GM10248 (cell line): Measurements from ENCODE around the gene MS4A15.
"Not testable (repeated sequence)": the region's sequence is repeated elsewhere in the genome, so short reads cannot be mapped to it uniquely, and the experiment has no call there.

Source experiments
- CTCF ChIA-PET: fragments of 300-600 bp; sonication (Branson Sonifier 250); formaldehyde crosslinking; extraction: SDS; loops from one replicate; lab custom pipeline; 2021; ENCODE audit warnings: antibody characterized with exemption; lab: Yijun Ruan, JAX
- POLR2A ChIA-PET: fragments of 350-650 bp; sonication (Branson Sonifier 250); formaldehyde crosslinking; extraction: SDS; loops from one replicate; lab custom pipeline; 2020; ENCODE audit warnings: antibody characterized with exemption; lab: Yijun Ruan, JAX
- DNase-seq: peaks from one replicate; pipeline ENCODE4 v3.0.0; 2012; ENCODE audit errors: extremely low spot score
- CTCF ChIP-seq: IDR thresholded peaks from 2 replicates; pipeline ENCODE4 v1.5.1; 2012; ENCODE audit warnings: mild to moderate bottlenecking, low read depth; ENCODE audit errors: extremely low read depth, missing control alignments, control extremely low read depth

Gene MS4A15

GRCh38 chr11:60756307-60757032, at the start of gene MS4A15:
Gene MS4A15, plus strand, starts transcription at chr11:60756867. Its CDS starts 6,867 bp downstream, at chr11:60763734.
- ChIA-PET CTCF (interaction anchor here (0.7 to 1.8 kb wide), 11 partner anchors 11 to 449 kb away, joined by 3 to 29 read pairs (median 4); no protein-coding TSS in a partner anchor), POLR2A (no interaction called here)
- TF ChIP-seq CTCF: peak; percentile 34
- DNase-seq: peak; percentile 54

- ChIA-PET CTCF (interaction anchor here (0.7 to 1.9 kb wide), 6 partner anchors 11 to 441 kb away, joined by 3 to 5 read pairs (median 4); no protein-coding TSS in a partner anchor), POLR2A (no interaction called here)
- DNase-seq: no peak
- no peak for TF ChIP-seq CTCF
Observed at GRCh38 chr11:60706931-60707330, 49.7 kb upstream of the MS4A15 start.

GRCh38 chr11:60710482-60710881, 46.2 kb upstream of the MS4A15 start:
- DNase-seq: no peak
- POLR2A ChIA-PET: no interaction called here
- no peak for TF ChIP-seq CTCF
- CTCF ChIA-PET: no interaction called here

- no peak for TF ChIP-seq CTCF
- CTCF ChIA-PET: no interaction called here
- POLR2A ChIA-PET: no interaction called here
- DNase-seq: no peak
Observed at GRCh38 chr11:60711276-60711675, 45.4 kb upstream of the MS4A15 start.

GRCh38 chr11:60713423-60713822, 43.2 kb upstream of the MS4A15 start:
- POLR2A ChIA-PET, CTCF ChIA-PET, DNase-seq: not testable (repeated sequence)

- POLR2A ChIA-PET: no interaction called here
- no peak for DNase-seq
- CTCF ChIA-PET: interaction anchor here (1.1 to 1.3 kb wide), 4 partner anchors 10 to 452 kb away, joined by 3 to 5 read pairs (median 4); no protein-coding TSS in a partner anchor
- no peak for TF ChIP-seq CTCF
Observed at GRCh38 chr11:60717956-60718355, 38.7 kb upstream of the MS4A15 start.
